Renal cortical epithelial cell (primary cell): ENCODE measurements around the gene CBFA2T3. TPM values are rescaled to one million over a fixed set of nuclear protein-coding genes. Genes with fewer than 3 reads are reported as not detected.
"Not testable (repeated sequence)": the region's sequence is repeated elsewhere in the genome, so short reads cannot be mapped to it uniquely, and the experiment has no call there.

Experiments
- DNase-seq: peaks from one replicate; pipeline ENCODE4 v3.0.0-alpha.2; 2011; ENCODE audit warnings: low read depth
- total RNA-seq: library from RNA; depleted of rRNA; stranded (reverse); fragments of >200 nt; gene quantifications from 2 replicates; pipeline ENCODE4 v1.2.3, GENCODE V29; 2014

Gene CBFA2T3
- total RNA-seq, 1 donor from 2014 or later, result not detected

DNA sequence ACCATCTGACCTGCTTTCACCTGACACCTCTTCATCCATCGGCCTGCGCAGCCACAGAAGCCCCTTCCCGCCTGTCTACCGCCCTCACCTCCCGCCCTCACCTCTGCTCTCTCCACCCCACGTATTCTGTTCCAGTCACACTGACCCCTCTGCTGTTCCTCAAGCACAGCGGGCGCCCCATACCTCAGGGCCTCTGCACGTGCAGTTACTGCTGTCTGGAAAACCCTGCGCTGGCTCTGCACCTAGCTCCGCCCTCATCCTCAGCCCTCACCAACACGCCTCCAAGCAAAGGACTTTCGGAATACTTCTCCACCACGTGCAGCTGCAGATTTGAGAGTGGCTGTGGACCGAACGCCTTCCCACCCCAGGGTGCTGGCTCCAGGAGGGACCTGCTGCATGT lies 85.9 kb downstream of the CBFA2T3 start:
- DNase-seq, result no peak

DNA sequence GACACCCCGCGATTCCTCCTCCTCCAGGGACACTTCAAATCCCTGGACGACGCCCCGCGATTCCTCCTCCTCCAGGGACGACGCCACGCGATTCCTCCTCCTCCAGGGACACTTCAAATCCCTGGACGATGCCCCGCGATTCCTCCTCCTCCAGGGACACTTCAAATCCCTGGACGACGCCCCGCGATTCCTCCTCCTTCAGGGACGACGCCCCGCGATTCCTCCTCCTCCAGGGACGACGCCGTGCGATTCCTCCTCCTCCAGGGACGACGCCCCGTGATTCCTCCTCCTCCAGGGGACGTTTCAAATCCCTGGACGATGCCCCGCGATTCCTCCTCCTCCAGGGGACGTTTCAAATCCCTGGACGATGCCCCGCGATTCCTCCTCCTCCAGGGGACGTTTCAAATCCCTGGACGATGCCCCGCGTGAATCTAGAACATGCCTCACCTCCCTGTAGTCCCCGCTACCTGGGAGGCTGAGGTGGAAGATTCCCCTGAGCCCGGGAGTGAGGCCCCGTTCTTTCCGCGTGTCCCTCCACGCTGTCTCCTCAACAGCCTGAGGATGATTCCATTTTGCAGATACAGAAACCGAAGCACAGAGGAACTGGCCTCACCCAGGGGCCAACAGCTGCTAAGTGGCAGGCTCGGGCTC lies 87.2 kb downstream of the CBFA2T3 start:
- not testable (repeated sequence) for DNase-seq

DNA sequence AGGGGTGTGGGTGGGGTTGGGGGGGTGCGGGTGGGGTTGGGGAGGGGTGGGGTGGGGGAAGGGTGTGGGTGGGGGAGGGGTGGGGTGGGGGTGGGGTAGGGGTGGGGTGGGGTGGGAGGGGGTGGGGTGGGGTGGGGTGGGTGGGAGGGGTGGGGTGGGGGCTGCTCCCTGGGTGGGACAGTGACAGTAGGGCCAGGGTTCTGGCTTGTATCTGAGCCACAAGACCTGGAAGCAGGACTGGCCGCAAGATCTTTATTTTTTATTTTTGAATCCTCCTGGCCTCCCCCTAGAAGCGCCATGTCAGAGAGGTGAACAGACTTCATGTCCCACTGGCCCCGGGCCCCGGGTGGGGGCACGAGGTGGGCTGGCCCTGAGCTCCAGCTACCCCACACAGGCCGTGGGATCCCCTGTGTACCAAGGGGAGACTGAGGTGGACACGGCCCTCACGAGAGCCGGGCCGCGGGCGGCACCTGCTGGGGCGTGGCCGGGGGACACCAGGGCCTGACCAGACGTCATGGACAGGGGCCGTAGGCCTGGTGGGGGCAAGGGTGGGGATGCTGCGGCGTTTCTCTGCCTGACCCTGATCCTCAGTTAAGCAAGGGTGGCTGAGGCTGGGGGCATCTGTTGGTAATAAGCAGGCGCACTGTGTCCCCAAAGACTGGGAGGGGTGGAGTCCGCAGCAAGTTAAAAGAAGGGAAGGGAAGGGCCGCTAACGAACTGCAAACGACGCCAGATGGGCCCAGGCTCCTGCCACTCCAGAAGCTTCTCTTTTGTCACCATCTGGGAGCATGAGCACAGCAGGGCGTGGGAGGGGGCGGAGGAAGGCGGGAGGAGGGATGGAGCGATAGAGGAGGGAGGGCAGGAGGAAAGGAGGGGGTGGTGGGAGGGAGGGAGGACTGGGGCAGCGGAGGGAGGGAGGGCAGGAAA lies 88.3 kb downstream of the CBFA2T3 start:
- DNase-seq, result no peak

DNA sequence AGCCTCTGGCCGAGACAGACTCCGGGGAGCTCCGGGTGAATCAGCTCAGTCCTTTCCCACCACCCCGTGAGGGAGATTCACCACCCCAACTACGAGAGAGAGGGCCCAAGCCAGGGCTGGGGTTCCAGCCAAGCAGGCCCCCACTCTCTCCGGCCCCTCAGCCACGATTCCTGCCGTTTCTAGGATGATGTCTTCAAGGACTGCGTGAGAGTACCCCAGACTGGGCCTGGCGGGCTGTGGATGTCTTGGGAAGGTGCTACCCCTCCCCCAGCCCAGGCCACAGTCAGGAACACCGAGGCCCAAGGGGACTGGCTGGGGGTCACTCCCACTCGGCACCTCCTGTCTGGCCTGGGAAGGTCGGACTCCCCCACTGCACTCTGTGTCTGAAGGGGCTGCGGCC lies 89.0 kb downstream of the CBFA2T3 start:
- no peak for DNase-seq

DNA sequence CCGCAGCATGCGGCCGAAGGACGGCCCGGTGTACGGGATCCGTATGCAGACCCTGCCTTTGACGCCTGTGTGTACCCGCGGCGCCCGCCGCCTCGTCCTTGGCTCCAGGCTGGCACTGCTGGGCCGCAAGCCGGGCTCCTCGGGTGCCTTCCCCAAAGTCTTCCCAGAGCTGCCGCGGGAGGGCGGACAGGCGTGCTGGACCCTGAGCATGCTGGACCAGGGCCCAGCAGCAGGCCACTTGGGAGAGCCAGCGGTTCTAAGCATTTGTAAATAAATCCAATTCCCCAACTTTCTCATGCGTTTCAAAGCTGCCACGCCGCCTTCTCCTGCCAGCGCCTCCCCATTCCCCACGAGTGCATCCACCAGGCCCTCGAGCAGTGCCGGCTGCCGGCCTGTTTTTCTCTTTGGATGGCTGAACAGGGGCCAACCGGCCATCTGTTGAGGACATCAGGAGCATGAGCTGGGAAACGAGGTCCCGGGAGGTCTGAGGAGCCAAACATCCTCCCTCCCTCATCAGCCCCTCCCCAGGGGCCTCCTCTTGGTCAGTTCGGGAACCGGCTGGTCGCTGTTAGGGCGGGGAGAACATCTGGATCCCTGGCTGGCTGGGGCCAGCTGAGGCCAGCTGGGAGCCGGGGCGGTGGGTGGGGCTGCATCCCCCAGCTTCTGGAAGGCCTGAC lies 90.0 kb downstream of the CBFA2T3 start:
- no peak for DNase-seq

DNA sequence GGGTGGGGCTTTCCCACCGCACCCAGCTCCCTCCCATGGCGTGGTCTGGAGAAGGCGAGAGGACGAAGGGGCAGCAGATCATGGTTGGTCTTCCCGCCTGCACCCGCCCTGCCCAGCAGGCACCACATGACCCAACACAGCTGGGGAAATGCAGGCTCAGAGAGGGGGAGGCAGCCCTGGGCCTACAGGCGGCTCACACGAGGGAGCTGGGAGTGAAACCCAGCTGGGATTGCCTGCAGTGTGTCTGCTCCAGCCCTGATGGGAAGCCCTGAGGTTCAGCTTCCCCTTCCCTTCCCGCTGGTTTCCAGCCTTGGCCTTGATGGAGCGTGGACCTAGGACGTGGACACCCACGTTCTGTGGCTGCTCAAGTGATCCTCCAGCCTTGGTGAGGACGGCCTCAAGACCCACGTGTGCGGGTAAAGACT lies 90.6 kb downstream of the CBFA2T3 start:
- DNase-seq, result no peak

DNA sequence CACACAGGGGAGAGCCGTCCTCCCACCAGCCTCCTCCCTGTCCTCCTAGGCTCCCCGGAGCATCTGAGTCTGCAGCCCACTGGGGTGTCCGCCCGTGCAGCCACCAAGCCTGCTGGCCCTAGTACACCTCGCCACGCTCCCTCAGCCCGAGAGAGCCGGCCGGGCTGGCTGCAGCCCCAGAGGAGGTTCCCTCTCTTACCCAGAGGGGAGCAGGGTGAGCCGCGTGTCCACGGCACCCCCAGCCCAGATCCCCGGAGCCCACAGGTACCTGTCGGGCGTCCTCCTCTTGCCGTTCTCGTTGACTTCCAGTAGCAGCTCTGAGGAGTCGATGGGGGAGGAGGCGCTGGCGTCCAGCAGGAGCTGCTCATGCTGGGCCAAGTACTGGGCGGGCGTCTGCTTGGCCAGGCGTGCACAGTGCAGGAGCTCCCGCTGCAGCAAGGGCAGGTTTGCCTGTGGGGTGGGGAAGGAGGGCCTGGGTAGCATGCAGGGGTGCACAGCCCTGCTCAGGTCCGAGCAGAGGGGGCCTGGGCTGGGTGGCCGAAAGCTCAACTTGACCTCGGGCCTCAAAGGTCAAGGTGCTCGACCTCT lies 91.2 kb downstream of the CBFA2T3 start:
- DNase-seq, result no peak

DNA sequence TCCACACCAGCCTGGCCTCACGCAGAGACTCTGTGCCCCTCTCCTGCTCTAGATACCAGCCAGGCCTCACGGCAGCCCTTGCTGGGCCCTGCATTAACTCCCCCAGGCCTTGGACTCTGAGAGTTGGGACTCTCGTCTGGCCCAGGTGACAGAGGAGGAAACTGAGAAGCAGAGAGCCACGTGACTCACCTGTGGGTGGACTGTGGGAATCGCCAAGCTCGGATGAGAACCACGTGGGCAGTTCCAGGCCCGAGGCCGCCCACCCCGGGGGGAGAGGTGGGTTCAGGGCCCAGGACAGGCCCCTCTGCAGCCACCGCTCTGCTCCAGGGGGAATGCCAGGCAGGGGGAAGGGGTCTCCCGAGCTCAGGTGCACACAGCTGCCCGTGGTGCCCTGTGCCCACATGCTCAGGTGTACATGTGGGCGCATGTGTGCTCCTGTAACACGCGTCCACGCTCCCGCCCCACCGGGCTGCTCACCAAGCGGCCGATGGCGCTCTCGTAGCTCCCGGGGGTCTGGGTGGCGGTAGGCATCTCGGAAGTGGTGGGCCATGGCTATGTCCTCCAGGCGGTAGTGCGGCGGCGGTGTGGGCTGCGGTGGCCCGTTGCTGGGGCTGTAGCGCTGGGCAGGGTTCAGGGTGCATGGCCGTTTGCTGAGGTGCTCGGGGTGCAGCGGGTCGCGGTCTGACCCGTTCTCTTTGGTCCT lies 92.3 kb downstream of the CBFA2T3 start:
- no peak for DNase-seq

DNA sequence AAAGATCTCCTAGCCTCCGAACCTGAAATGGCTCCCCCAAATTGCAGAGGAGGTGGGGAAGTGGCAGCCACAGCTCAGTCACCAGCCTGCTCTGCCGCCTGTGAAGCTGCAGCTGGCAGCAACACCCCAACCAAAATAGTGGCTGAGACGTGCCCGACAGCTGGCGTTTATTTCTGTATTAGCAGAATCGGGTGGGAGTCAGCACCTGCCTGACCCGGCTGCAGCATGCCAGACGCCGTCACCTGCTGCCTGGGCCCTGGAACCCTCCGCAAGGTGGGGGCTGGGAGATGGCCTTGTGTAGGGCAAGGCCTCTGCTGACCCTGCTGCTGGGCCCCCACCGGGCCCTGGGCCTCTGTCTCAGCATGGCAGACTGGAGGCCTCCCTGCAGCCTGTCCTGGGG lies 93.1 kb downstream of the CBFA2T3 start:
- no peak for DNase-seq

DNA sequence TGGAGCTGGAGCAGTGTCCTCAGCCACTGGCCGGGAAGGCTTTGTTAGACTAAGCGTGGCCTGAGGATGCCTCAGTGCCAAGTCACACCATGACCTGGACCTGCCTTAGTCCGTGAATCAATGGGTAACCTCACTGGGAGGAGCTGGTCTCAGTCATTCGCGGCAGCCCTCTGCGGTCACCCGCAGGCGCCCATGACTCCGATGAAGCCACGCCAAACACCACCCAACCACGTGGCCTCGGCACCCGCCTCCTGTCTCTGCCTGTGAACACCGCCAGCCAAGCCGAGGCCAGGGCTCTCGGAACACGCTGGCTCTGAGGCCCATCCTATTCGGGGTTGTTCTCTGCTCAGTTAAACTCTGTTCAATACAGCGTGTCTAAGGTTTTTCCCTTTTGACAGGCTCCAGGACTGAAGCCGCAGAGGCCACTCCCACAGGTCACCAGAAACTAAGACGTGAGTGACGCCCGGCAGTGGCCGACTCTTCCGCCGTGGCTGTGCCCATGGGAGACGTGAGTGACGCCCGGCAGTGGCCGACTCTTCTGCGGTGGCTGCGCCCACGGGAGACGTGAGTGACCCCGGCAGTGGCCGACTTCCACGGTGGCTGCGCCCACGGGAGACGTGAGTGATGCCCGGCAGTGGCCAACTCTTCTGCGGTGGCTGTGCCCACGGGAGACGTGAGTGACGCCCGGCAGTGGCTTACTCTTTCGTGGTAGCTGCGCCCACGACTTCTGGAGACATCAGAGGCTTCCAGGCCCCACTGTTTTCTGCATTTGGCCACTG lies 93.7 kb downstream of the CBFA2T3 start:
- no peak for DNase-seq

DNA sequence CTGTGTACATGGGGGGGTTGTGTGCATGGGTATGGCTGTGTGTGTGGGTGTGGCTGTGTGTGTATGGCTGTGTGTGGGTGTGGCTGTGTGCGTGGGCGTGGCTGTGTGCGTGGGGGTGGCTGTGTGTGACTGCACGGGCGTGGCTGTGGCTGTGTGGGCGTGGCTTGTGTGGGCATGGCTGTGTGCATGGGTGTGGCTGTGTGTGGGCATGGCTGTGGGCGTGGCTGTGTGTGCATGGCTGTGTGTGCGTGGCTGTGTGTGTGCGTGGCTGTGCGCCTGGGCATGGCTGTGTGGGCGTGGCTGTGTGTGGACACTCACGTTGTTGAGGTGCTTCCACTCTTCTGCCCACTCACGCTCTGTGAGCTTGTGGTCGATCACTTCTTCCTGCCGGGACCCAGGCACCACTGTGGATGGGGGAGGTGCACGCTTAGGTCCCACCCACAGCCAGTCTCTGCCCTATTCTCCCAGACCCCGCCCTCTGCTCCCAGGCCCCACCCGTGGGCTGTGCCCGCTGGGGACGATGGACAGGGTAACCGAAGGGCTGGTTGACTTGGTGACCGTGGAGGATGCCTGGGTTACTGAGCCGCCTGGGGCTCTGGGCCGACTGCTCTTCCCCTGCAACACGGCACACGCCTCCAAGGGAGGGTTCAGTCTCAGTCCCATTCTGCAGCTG lies 94.5 kb downstream of the CBFA2T3 start:
- DNase-seq, result no peak

DNA sequence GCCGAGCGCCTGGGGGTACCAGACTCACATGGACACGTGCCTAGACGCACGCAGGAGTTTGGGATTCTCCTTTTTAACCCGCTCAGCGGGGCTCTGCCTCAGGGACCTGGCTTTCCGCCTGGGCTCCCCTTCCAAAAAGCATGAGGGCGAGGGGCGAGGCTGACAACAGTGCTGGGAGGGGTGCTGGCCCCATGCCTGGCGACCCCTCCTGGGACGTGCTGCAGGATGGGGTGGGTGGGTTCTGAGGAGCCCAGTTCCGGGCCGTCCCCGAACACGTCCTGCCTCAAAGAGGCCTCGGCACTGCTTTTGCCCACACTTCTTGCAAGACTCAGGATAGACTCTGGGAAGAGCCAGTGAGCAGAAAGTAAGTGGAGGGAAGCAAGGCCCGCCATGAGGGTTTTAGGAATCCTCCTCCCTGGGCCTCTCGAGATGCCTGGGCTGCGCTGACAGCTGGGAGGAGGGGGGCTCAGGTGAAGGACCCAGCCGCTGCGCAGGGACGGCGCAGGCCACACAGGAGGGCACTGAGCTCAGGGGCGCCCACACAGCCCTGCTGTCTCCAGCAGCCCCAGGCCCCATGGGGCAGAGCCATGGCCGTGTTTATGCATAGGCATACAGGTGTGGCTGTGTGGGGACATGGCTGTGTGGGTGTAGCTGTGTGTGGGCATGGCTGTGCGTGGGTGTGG lies 95.2 kb downstream of the CBFA2T3 start:
- DNase-seq, result no peak

DNA sequence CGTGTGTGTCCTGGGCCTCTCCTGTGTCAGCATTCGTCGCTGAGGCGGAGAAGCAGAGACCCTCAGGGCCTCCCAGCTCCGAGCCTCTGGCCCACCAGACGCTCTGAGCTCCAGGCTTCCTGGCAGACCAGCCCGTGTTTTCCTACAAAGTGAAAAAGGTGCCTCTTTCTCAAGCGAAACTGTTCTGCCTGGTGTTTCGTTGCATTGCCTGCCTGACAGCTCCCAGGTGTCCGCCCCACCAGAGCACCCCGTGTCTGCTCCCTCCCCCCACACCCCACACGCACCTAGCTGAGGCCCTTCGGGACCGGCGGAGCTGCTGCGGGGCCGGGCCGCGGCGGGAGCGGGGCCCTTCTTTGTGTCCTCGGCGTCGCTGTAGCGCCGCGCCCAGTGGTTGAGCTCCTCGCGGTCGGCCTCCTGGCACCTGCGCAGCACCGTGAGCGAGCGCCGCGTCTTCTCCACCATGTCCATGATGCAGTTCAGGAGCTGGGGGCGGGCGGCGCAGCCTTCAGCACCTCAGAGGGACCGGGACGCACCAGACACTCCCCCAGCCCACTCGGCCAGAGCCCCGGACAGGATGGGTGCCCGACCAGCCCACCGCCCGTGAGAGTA lies 95.9 kb downstream of the CBFA2T3 start:
- no peak for DNase-seq

DNA sequence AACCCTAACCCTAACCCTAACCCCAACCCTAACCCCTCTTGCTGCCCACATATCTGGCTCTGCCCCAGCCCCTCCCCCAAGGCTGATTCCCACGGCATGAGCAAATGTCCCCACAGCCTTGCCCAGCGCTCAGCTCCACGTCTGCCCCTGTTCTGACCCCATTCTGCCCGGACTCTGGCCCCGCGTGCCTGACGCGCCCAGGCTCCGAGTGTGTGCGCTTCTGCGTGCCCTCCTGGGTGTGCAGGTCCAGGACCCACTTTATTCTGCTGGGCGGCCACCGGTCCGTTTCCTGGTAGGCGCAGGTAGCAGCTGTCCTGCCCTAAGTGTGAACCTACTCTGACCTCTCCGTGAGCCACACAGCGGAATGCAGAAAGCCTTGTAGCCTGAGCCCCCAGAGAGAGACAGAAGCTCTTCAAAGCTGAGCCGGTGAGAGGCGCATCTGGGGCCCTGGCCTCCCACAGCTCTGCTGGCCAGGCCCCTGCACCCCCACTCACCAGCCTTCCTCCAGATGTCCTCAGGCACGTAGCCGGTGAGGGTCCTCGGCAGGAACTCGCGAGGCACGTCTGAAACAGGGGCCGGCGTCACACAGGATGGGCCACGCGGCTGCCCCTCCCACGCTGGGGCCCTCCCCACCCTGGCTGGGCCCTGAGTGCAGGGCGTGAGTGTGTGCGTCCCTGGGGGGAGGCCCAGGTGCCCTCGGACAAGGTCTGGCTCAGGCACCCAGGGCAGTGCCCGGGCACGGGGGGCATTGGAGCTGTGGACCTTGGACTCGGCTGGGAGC lies 96.6 kb downstream of the CBFA2T3 start:
- DNase-seq, result no peak

DNA sequence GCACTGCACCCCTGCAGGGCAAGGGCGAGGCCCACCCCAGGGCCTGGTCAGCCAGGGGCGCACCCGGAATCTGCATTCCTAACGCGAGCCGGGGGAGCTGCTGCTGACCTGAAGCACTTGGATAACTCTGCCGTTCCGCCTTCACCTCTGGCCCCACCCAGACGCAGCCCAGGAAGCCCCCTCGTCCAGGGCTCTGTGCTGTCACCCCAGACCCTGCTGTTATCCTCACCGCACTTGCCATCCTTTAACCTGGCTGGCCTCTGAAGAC lies 97.3 kb downstream of the CBFA2T3 start:
- DNase-seq, result no peak

DNA sequence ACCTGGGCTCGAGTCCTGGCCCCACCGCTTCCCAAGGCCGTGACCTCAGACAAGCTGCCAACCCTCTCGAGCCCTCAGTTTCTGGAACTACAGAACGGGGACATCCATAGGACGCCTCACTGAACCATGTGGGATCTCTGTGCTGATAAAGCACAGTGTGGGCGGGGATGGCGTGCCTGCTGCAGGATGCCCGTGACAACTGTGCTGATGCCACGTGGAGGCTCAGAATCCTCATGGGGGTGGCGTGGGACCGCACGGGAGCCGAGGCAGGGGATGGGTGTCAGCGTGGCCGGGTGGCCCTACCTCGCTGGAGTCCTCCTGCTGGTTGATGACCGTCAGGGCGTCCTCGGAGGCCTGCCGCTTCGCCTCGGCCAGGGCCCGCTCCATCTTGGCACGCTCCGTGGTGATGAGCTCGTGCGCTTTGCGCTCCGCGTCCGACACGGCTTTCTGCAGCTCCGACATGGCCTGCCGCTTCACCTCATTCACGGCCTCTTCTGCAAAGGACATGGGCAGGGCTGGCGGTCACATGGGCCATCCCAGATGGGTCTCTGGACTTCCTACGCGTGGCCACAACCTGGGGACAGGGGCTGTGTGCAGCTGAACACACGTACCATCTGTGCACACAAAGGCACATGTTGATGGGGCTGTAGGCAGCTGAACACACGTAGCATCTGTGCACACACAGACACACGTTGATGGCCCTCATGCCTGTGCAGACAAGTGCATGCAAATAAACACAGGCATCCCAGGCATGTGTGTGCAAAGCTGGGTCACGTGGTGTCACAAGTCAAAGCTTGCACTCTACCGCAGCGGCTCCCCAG lies 97.8 kb downstream of the CBFA2T3 start:
- DNase-seq, result no peak

DNA sequence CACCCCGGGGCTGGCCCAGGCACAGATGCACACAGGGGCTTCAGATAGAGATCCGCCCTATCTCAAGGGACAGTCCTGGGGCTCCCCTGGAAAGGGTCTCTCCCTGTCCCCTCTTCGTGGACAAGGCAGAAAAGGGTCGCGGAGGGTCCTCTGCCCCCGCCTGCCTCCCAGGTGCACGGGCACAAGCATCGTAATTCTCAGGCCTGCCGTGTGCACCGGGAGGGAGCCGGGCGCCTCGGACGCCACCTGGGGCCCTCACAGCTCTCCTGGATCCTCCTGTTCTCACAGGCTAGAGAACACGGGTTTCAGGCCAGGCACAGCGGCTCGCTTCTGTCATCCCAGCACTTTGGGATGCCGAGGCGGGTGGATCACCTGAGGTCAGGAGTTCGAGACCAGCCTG lies 98.7 kb downstream of the CBFA2T3 start:
- no peak for DNase-seq
